BE2C (cell line): ENCODE data around the gene PRKCB.

ENCODE experiments used
- DNase-seq: peaks from one replicate; pipeline ENCODE4 v3.0.0-alpha.2; 2020
- H3K27me3 ChIP-seq: fragments of 250-450 bp; sonication (Bioruptor Pico); 2 replicates; pipeline ENCODE4 v1.5.1; 2020; ENCODE audit warnings: mild to moderate bottlenecking
- H3K36me3 ChIP-seq: fragments of 250-450 bp; sonication (Bioruptor Pico); 2 replicates; pipeline ENCODE4 v1.5.1; 2020; ENCODE audit warnings: mild to moderate bottlenecking
- H3K4me1 ChIP-seq: fragments of 250-450 bp; sonication (Bioruptor Pico); 2 replicates; pipeline ENCODE4 v1.5.1; 2020
- H3K4me3 ChIP-seq: 2 replicates; pipeline ENCODE4 v1.5.1; 2011; ENCODE audit warnings: low read depth, low read length
- H3K9me3 ChIP-seq: fragments of 250-450 bp; sonication (Bioruptor Pico); 2 replicates; pipeline ENCODE4 v1.5.1; 2020
- TF ChIP-seq, protein P1 (sequence below): IDR thresholded peaks from 2 replicates; pipeline ENCODE4 v1.5.1; 2012; ENCODE audit warnings: mild to moderate bottlenecking, low read depth, low read length

PRKCB gene

GRCh38 chr16:24206926-24207325, 371.1 kb downstream of the PRKCB start:
- Histone ChIP-seq H3K4me3 (no peak overlapping the region), H3K36me3 (no peaks in the 10 kb centered on the region), H3K9me3 (no peaks in the 10 kb centered on the region), H3K27me3 (no peaks in the 10 kb centered on the region), H3K4me1 (no peaks in the 10 kb centered on the region)
- no peak for DNase-seq
- TF ChIP-seq, protein P1, sequence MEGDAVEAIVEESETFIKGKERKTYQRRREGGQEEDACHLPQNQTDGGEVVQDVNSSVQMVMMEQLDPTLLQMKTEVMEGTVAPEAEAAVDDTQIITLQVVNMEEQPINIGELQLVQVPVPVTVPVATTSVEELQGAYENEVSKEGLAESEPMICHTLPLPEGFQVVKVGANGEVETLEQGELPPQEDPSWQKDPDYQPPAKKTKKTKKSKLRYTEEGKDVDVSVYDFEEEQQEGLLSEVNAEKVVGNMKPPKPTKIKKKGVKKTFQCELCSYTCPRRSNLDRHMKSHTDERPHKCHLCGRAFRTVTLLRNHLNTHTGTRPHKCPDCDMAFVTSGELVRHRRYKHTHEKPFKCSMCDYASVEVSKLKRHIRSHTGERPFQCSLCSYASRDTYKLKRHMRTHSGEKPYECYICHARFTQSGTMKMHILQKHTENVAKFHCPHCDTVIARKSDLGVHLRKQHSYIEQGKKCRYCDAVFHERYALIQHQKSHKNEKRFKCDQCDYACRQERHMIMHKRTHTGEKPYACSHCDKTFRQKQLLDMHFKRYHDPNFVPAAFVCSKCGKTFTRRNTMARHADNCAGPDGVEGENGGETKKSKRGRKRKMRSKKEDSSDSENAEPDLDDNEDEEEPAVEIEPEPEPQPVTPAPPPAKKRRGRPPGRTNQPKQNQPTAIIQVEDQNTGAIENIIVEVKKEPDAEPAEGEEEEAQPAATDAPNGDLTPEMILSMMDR, result no peak

- TF ChIP-seq, protein P1, result no peak
- Histone ChIP-seq H3K36me3 (no peaks in the 10 kb centered on the region), H3K27me3 (no peaks in the 10 kb centered on the region), H3K4me3 (no peak overlapping the region), H3K4me1 (no peaks in the 10 kb centered on the region), H3K9me3 (no peaks in the 10 kb centered on the region)
- no peak for DNase-seq
Observed at GRCh38 chr16:24208710-24209109, 372.9 kb downstream of the PRKCB start.

DNA sequence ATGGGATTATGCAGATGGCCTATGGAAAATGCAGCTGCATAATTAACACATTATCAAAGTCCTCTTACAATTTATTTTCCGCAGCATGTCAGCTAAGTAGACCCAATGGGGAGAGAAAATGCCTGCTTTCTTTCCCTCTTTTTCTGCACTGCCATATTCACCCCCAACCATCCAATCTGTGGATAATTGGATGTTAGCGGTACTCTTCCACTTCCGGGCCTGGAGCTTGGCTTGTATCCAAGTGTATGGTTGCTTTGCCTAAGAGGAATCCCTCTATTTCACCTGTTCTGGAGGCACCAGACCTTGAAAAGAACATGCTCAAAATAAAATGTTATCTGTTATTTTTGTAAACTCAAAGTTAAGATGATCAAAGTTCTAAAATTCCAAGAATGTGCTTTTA, 379.2 kb downstream of the PRKCB start:
- Histone ChIP-seq H3K9me3 (no peaks in the 10 kb centered on the region), H3K4me3 (no peak overlapping the region), H3K36me3 (no peaks in the 10 kb centered on the region), H3K27me3 (no peaks in the 10 kb centered on the region), H3K4me1 (no peaks in the 10 kb centered on the region)
- TF ChIP-seq, protein P1, result no peak
- DNase-seq, result no peak

GRCh38 chr16:24216961-24217360, 381.2 kb downstream of the PRKCB start:
- H3K9me3 ChIP-seq, result no peaks in the 10 kb centered on the region
- TF ChIP-seq, protein P1, result no peak
- no peak for DNase-seq
- H3K27me3 ChIP-seq, result no peaks in the 10 kb centered on the region
- no peaks in the 10 kb centered on the region for H3K4me1 ChIP-seq
- H3K36me3 ChIP-seq, result no peaks in the 10 kb centered on the region
- no peak overlapping the region for H3K4me3 ChIP-seq

DNA sequence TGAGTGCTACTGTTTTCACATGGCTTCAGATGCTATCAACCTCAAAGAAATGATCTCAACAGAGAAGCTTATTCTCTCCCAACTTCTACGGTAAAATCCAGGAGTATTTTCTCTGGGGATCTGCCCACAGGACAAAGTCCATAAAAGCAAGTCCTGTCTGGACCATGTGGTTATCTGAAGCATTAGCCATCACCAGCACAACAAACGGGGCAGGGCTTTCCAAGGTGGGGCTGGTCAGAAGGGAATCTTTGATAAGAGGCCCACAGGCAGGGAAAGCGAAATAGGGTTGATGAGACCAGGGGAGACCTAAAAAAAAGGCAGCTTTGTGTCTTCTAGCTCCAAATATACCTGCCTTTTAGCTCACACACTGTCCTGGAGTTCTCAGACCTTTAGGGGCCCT, 381.7 kb downstream of the PRKCB start:
- Histone ChIP-seq H3K4me1 (no peaks in the 10 kb centered on the region), H3K27me3 (no peaks in the 10 kb centered on the region), H3K4me3 (no peak overlapping the region), H3K9me3 (no peaks in the 10 kb centered on the region), H3K36me3 (no peaks in the 10 kb centered on the region)
- TF ChIP-seq, protein P1, result no peak
- DNase-seq, result no peak

GRCh38 chr16:24218299-24218698, 382.5 kb downstream of the PRKCB start:
- no peak overlapping the region for H3K4me3 ChIP-seq
- H3K4me1 ChIP-seq, result no peaks in the 10 kb centered on the region
- TF ChIP-seq, protein P1, result no peak
- H3K36me3 ChIP-seq, result no peaks in the 10 kb centered on the region
- H3K9me3 ChIP-seq, result no peaks in the 10 kb centered on the region
- DNase-seq, result no peak
- H3K27me3 ChIP-seq, result no peaks in the 10 kb centered on the region
